Naive thymus-derived CD4-positive, alpha-beta T cell (primary cell): ENCODE data around the gene EOGT. TPM values are rescaled to one million over a fixed set of nuclear protein-coding genes. Genes with fewer than 3 reads are reported as not detected.
A peak's percentile ranks its signal among the peaks of the same experiment; 100 is the strongest.

Experiments
- ATAC-seq: fragments of 150-1000 bp; cut with Tn5 transposase; 2 replicates; pipeline ENCODE4 v1.10.0; 2021; ENCODE audit warnings: mild to moderate bottlenecking, moderate library complexity
- CTCF ChIA-PET: fragments of 350-600 bp; sonication (Branson Sonifier 250); formaldehyde crosslinking; loops from one replicate; lab custom pipeline; 2021; ENCODE audit warnings: antibody characterized with exemption; lab: Charles Lee
- POLR2A ChIA-PET: fragments of 350-600 bp; sonication (Branson Sonifier 250); formaldehyde crosslinking; loops from one replicate; lab custom pipeline; 2021; ENCODE audit warnings: antibody characterized with exemption, inconsistent platforms; lab: Charles Lee
- DNase-seq, 9 donors: peaks; one replicate each; pipeline versions ENCODE4 v3.0.0 to v3.0.0-alpha.2; 2020 to 2022; ENCODE audit warnings: mixed read lengths in 1 of 9
- H3K27ac ChIP-seq: one replicate; pipeline ENCODE4 v1.7.0; 2013; ENCODE audit warnings: mild to moderate bottlenecking, low read depth, low read length, moderate library complexity
- H3K27me3 ChIP-seq, 2 donors: one replicate each; pipeline ENCODE4 v1.7.0; 2013; ENCODE audit warnings: low read length in 2 of 2, mild to moderate bottlenecking in 2 of 2, moderate library complexity in 2 of 2; ENCODE audit not compliant: control insufficient read depth in 2 of 2, insufficient read depth in 2 of 2
- H3K36me3 ChIP-seq, 3 experiments: 1 replicate in 2 of 3; 2 replicates in 1 of 3; pipeline ENCODE4 v1.7.0; 2013; ENCODE audit warnings: low read length in 3 of 3, mild to moderate bottlenecking in 3 of 3, moderate library complexity in 1 of 3; ENCODE audit not compliant: insufficient read depth in 3 of 3, control insufficient read depth in 2 of 3
- H3K4me1 ChIP-seq, 2 donors: one replicate each; pipeline ENCODE4 v1.7.0; 2013; ENCODE audit warnings: low read length in 2 of 2, mild to moderate bottlenecking in 2 of 2, moderate library complexity in 1 of 2; ENCODE audit not compliant: control insufficient read depth in 2 of 2, insufficient read depth in 2 of 2
- H3K4me3 ChIP-seq: 2 replicates; pipeline ENCODE4 v1.7.0; 2013; ENCODE audit warnings: mild to moderate bottlenecking, low read length
- H3K9me3 ChIP-seq, 3 experiments: 1 replicate in 2 of 3; 2 replicates in 1 of 3; pipeline ENCODE4 v1.7.0; 2013; ENCODE audit warnings: low read length in 3 of 3; ENCODE audit not compliant: control insufficient read depth in 2 of 3
- H3K27ac Mint-ChIP-seq, 9 donors: one replicate each; pipeline ENCODE4 v1.8.0; 2020 to 2022; ENCODE audit warnings: mixed read lengths in 9 of 9, mild to moderate bottlenecking in 8 of 9, moderate library complexity in 5 of 9, inconsistent platforms in 2 of 9
- H3K27me3 Mint-ChIP-seq, 5 donors: one replicate each; pipeline ENCODE4 v1.8.0; 2021 to 2022; ENCODE audit warnings: mixed read lengths in 5 of 5, mild to moderate bottlenecking in 1 of 5
- H3K36me3 Mint-ChIP-seq, 5 donors: one replicate each; pipeline ENCODE4 v1.8.0; 2020 to 2022; ENCODE audit warnings: mixed read lengths in 5 of 5, mild to moderate bottlenecking in 3 of 5, inconsistent platforms in 1 of 5
- H3K4me1 Mint-ChIP-seq, 7 donors: one replicate each; pipeline ENCODE4 v1.8.0; 2020 to 2022; ENCODE audit warnings: mixed read lengths in 7 of 7, mild to moderate bottlenecking in 3 of 7, inconsistent platforms in 1 of 7
- H3K4me3 Mint-ChIP-seq, 10 donors: one replicate each; pipeline ENCODE4 v1.8.0; 2020 to 2022; ENCODE audit warnings: mild to moderate bottlenecking in 10 of 10, mixed read lengths in 10 of 10, moderate library complexity in 6 of 10, inconsistent platforms in 2 of 10
- H3K9me3 Mint-ChIP-seq, 11 donors: one replicate each; pipeline ENCODE4 v1.8.0; 2020 to 2022; ENCODE audit warnings: mixed read lengths in 11 of 11, mild to moderate bottlenecking in 4 of 11, inconsistent platforms in 1 of 11, moderate library complexity in 1 of 11
- intact Hi-C, 2 donors: fragments of 100-400 bp; cut with micrococcal nuclease; formaldehyde crosslinking; loops; one replicate each; pipeline ENCODE4 v1.15.1; 2023
- polyA plus RNA-seq, 2 donors: library from polyadenylated mRNA; unstranded; fragments of 300-500 nt; fragmentation: Illumina TruSeq; gene quantifications; one replicate each; pipeline ENCODE4 v1.2.3, GENCODE V29; 2021
- total RNA-seq, 6 experiments: library from RNA in 5 of 6; stranded (reverse) in 5 of 6; gene quantifications; 1 replicate in 5 of 6; 2 replicates in 1 of 6; pipeline ENCODE4 v1.2.3 and lab custom pipeline; 2021 to 2026

EOGT gene
- total RNA-seq, result 10 to 100 TPM; 10.1 to 19.1 (median 13.1) TPM
- 10 to 100 TPM in 1 of 2 donors, 1 to 10 TPM in 1; 6.8 to 10.5 TPM for polyA plus RNA-seq
- 14.4 reads per million, percentile 43 among the genes with 10 or more reads in this experiment for total RNA-seq (lab: John Stamatoyannopoulos, UW)

DNA sequence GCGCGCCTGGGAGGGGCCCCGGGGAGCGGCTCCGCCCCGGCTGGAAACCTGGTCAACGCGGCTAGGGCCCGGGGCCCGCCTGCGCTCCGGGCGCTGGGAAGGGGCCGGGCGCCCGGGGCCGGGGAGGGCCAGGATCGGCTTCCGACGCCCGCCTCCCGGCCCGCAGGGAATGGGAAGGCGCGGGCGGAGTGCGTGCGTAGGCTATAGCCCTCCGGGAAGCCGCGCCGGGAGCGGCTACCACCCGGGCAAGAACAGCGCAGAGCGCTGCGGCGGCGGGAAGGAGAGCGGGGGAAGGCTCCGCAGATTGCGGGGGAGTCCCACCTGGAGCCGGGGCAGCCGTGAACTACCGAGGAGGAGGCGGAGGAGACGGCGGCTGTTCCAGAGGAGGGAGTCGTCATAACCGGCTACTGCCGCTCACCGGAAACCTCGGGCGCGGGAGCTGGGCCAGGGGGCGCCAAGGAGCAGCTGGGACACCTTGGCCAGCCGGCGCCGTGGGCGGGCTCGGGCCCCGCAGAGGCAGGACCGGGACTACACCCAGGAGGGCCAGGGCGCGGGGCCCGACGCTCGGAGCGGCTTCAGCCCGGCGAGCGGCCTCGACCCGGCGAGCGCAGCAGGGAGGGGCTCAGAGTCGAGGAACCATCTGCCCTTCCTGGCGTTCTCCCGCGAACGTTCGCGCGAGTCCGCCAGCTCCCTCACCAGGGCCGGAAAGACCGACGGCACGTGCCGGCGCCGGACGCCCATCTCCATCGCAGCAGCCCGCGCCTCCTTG, at the start of gene EOGT:
Gene EOGT, minus strand, starts transcription at position 432 of the 769 bp plus-strand sequence. CDS start 3,838 bp downstream, outside the sequence.
- Mint-ChIP-seq H3K27me3 (no peaks in the 10 kb centered on the region), H3K4me1 (peaks cover 10 to 49% (median 26%) of the 10 kb centered on the region in 7 donors), H3K9me3 (peaks cover 0 to 1% (median 0%) of the 10 kb centered on the region in 11 donors), H3K27ac (peak within 1 kb of the TSS; percentile 32 to 94 (median 82)), H3K36me3 (peaks cover 0 to 10% (median 3%) of the 10 kb centered on the region in 5 donors), H3K4me3 (peak within 1 kb of the TSS; percentile 84 to 95 (median 93))
- CTCF ChIA-PET, result interaction anchor here (0.6 to 1.2 kb wide), 4 partner anchors 15 to 297 kb away, joined by 3 to 4 read pairs (median 3); partner anchors contain the start of gene TMF1
- Histone ChIP-seq H3K27ac (peak within 1 kb of the TSS; percentile 78), H3K27me3 (no peaks in the 10 kb centered on the region), H3K36me3 (no peaks in the 10 kb centered on the region), H3K9me3 (no peaks in the 10 kb centered on the region), H3K4me3 (peak within 1 kb of the TSS; percentile 68), H3K4me1 (peaks cover 0 to 12% of the 10 kb centered on the region in 2 donors)
- intact Hi-C loops, result loop anchor here (1.0 to 10.0 kb wide), 7 partner anchors 15 to 411 kb away; partner anchors contain the start of genes TMF1 (in 2 of the 2) and ARL6IP5 (in 1 of the 2)
- DNase-seq (peak; percentile 59 to 87 (median 66)), ATAC-seq (peak; percentile 92)
- POLR2A ChIA-PET, result interaction anchor here (0.8 to 1.9 kb wide), 10 partner anchors 11 to 78 kb away, joined by 3 to 6 read pairs (median 4); partner anchors contain the start of genes ARL6IP5 and TMF1

DNA sequence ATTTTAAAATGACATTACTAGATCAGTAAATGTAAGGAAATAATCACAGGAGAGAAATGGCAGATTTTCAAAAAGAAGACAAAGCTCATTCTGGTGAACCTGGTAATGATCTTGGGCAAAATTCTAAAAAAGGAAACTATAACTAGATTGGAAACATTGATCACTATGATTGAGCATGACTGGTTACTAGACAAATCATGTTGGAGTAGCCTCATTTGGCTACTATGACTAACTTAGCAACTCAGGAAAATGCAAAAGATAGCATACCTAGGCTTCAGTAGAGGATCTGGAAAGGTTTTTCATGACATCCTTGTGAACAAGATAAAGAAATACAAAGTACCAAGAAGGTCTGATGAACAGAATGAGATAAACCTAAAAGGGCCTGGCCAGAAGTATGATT, 46.2 kb upstream of the EOGT start:
- CTCF ChIA-PET, result interaction anchor here (1.3 kb wide), 1 partner anchor 32 kb away, joined by 3 read pairs; no protein-coding TSS in a partner anchor
- H3K4me1 Mint-ChIP-seq, result peaks cover 30 to 58% (median 43%) of the 10 kb centered on the region in 7 donors
- H3K9me3 ChIP-seq, result no peaks in the 10 kb centered on the region

DNA sequence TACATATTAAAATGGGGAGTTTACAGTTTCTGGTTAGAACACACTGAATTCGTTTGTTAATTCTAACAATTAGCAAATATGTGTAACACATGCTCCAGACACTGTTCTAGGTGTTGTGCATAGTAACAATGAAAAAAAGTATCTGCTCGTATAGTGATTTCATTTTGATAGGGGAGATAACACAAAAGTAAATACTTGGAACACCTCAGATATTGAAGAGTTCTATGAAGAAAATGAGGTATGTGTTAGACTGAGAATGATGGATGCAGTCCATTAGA, 45.4 kb upstream of the EOGT start:
- no peak for DNase-seq
- H3K4me3 ChIP-seq, result peak overlapping the region; percentile 12
- Mint-ChIP-seq H3K36me3 (peaks cover 17 to 47% (median 40%) of the 10 kb centered on the region in 5 donors), H3K4me3 (peak overlapping the region in 8 of 10 donors; percentile 45 to 82 (median 65)), H3K9me3 (peaks cover 0 to 8% (median 0%) of the 10 kb centered on the region in 11 donors), H3K4me1 (peaks cover 24 to 50% (median 35%) of the 10 kb centered on the region in 7 donors), H3K27ac (peak overlapping the region; percentile 77 to 94 (median 92)), H3K27me3 (no peaks in the 10 kb centered on the region)
- H3K9me3 ChIP-seq, result no peaks in the 10 kb centered on the region
- no peaks in the 10 kb centered on the region for H3K27me3 ChIP-seq
- POLR2A ChIA-PET, result interaction anchor here (0.9 to 2.7 kb wide), 9 partner anchors 9 to 45 kb away, joined by 3 to 25 read pairs (median 4); partner anchors contain the start of genes ARL6IP5 and EOGT
- H3K27ac ChIP-seq, result peak overlapping the region; percentile 75
- CTCF ChIA-PET, result interaction anchor here (1.3 to 1.5 kb wide), 2 partner anchors 30 to 33 kb away, joined by 3 read pairs; no protein-coding TSS in a partner anchor
- intact Hi-C loops, result loop anchor here in 1 of 2 donors (1.0 kb wide), 1 partner anchor 21 kb away; the partner anchor contains the start of gene UBA3
- H3K4me1 ChIP-seq, result peaks cover 14 to 23% of the 10 kb centered on the region in 2 donors
- H3K36me3 ChIP-seq, result peaks cover 8 to 27% (median 24%) of the 10 kb centered on the region in 3 experiments
- ATAC-seq, result no peak

More for the DNA sequence above, 46.2 kb upstream of the EOGT start:
- peaks cover 8 to 26% (median 24%) of the 10 kb centered on the region in 3 experiments for H3K36me3 ChIP-seq
- Mint-ChIP-seq H3K9me3 (peaks cover 0 to 8% (median 0%) of the 10 kb centered on the region in 11 donors), H3K4me3 (peak overlapping the region in 2 of 10 donors; percentile 36 to 39), H3K27ac (peak overlapping the region; percentile 77 to 94 (median 92)), H3K36me3 (peaks cover 17 to 50% (median 40%) of the 10 kb centered on the region in 5 donors), H3K27me3 (no peaks in the 10 kb centered on the region)
- no peak for DNase-seq
- H3K4me3 ChIP-seq, result no peak overlapping the region
- H3K27ac ChIP-seq, result peak overlapping the region; percentile 75
- H3K27me3 ChIP-seq, result no peaks in the 10 kb centered on the region
- peaks cover 22 to 31% of the 10 kb centered on the region in 2 donors for H3K4me1 ChIP-seq
- intact Hi-C loops, result no loop called here
- POLR2A ChIA-PET, result interaction anchor here (0.9 to 2.7 kb wide), 7 partner anchors 8 to 34 kb away, joined by 3 to 25 read pairs (median 4); partner anchors contain the start of gene ARL6IP5
- no peak for ATAC-seq

DNA sequence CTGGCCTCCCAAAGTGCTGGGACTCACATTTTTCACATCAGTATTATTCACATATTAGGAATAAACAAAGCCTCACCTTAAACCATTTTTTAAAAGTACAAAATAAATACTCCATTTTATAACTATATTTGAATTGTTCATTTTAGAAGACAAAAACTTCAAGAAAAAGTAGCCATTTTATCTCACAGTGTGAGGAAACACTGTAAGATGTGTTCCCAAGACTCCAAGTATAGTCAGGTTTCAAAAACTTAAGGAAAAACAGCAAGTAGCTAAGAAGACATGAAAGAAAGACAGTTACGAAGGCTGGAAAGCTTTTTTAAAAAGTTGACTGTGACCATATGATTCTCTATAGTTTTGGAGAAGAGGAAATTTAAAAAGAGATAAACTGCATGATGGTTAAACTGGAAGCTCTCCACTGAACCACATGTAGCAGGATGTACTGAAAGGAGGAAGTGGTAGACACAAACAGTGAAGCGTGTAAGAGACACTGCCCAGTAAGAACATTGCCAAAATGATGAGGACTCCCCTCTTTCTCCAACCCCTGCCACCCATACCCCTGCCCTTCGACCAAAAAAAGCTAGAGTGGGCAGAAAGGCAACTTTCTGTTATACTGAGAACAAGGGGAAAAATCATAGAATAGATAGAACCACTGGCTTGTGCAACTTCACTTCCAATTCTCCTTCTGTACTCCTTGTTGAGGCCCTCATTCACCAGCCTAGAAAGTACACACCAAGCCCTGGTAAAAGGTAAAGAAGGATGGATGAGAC, 44.9 kb upstream of the EOGT start:
- peak; percentile 97 for ATAC-seq
- H3K36me3 ChIP-seq, result peaks cover 8 to 27% (median 24%) of the 10 kb centered on the region in 3 experiments
- Mint-ChIP-seq H3K9me3 (peaks cover 0 to 8% (median 0%) of the 10 kb centered on the region in 11 donors), H3K4me3 (peak overlapping the region; percentile 2 to 82 (median 60)), H3K36me3 (peaks cover 17 to 46% (median 38%) of the 10 kb centered on the region in 5 donors), H3K4me1 (peaks cover 18 to 45% (median 30%) of the 10 kb centered on the region in 7 donors), H3K27me3 (no peaks in the 10 kb centered on the region), H3K27ac (peak overlapping the region; percentile 77 to 94 (median 92))
- H3K4me1 ChIP-seq, result peaks cover 13 to 19% of the 10 kb centered on the region in 2 donors
- intact Hi-C loops, result loop anchor here in 1 of 2 donors (1.0 kb wide), 1 partner anchor 22 kb away; the partner anchor contains the start of gene UBA3
- H3K4me3 ChIP-seq, result peak overlapping the region; percentile 12
- ChIA-PET POLR2A (interaction anchor here (0.6 to 2.7 kb wide), 10 partner anchors 12 to 243 kb away, joined by 3 to 25 read pairs (median 5); partner anchors contain the start of genes ARL6IP5 and EOGT), CTCF (interaction anchor here (0.9 to 1.5 kb wide), 3 partner anchors 26 to 34 kb away, joined by 3 read pairs; partner anchors contain the start of gene ARL6IP5)
- no peaks in the 10 kb centered on the region for H3K27me3 ChIP-seq
- no peaks in the 10 kb centered on the region for H3K9me3 ChIP-seq
- peak in 6 of 9 donors; percentile 41 to 57 (median 48) for DNase-seq
- peak overlapping the region; percentile 75 for H3K27ac ChIP-seq

DNA sequence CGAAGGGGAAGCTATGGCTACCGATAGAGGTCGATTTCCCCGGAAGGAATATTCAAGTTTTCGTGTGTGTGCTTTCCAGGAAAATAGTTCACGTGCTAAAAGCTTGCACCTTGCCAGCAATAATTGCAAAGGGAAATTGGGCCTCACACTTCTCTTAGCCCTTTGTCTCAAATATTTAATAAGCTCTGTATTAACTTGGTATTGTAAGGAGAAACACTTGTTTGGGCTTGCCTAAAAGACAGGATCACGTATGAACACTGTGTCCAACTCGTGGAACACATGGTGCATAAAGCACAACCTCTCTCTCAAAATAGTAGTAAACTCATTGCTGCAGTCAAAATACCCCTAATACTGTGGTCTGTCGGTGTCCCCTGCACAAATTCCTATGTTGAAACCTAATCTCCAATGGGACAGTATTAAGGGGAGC, 39.0 kb upstream of the EOGT start:
- ChIA-PET CTCF (interaction anchor here (0.7 to 1.7 kb wide), 3 partner anchors 27 to 39 kb away, joined by 3 to 4 read pairs (median 4); partner anchors contain the start of gene EOGT), POLR2A (interaction anchor here (1.2 to 4.6 kb wide), 10 partner anchors 12 to 49 kb away, joined by 3 to 103 read pairs (median 6); partner anchors contain the start of genes ARL6IP5, EOGT and UBA3)
- DNase-seq (no peak), ATAC-seq (peak; percentile 0)
- Mint-ChIP-seq H3K27me3 (peaks cover 0 to 2% (median 0%) of the 10 kb centered on the region in 5 donors), H3K27ac (peak overlapping the region; percentile 92 to 99 (median 98)), H3K36me3 (peaks cover 7 to 19% (median 14%) of the 10 kb centered on the region in 5 donors), H3K4me3 (peak overlapping the region; percentile 94 to 99 (median 96)), H3K4me1 (peaks cover 17 to 59% (median 47%) of the 10 kb centered on the region in 7 donors), H3K9me3 (peaks cover 0 to 4% (median 0%) of the 10 kb centered on the region in 11 donors)
- intact Hi-C loops, result loop anchor here (1.0 to 2.0 kb wide), 6 partner anchors 28 to 254 kb away; partner anchors contain the start of genes ARL6IP5 (in 2 of the 2), EOGT (in 2 of the 2) and UBA3 (in 2 of the 2)
- no peaks in the 10 kb centered on the region for H3K27me3 ChIP-seq
- no peaks in the 10 kb centered on the region for H3K9me3 ChIP-seq
- H3K4me1 ChIP-seq, result peaks cover 20 to 26% of the 10 kb centered on the region in 2 donors
- peak overlapping the region; percentile 87 for H3K27ac ChIP-seq
- H3K36me3 ChIP-seq, result peaks cover 3 to 20% (median 18%) of the 10 kb centered on the region in 3 experiments
- peak overlapping the region; percentile 96 for H3K4me3 ChIP-seq
